Cardiac ventricle fibroblast (primary cell): ENCODE results near the gene NKTR. TPM values are rescaled to one million over a fixed set of nuclear protein-coding genes. Genes with fewer than 3 reads are reported as not detected.

Experiments used
- total RNA-seq: library from RNA; depleted of rRNA; stranded (reverse); fragments of >200 nt; gene quantifications from 2 replicates; pipeline ENCODE4 v1.2.3, GENCODE V29; 2015

NKTR gene
- 22.7 and 26.0 TPM in 2 replicates for total RNA-seq

GRCh38 chr3:42600111-42600957, at the start of gene NKTR:
Gene NKTR, plus strand, starts transcription at chr3:42600686. Its CDS starts 321 bp downstream, at chr3:42601007.

GRCh38 chr3:42581709-42582473, 18.6 kb upstream of the NKTR start, which contains the start of gene SEC22C:
Gene SEC22C, minus strand, starts transcription at chr3:42581967. Its CDS starts 12,921 bp downstream, at chr3:42569046.

GRCh38 chr3:42653560-42654330, 53.3 kb downstream of the NKTR start, which contains the start of gene ZBTB47:
Gene ZBTB47, plus strand, starts transcription at chr3:42653697. Its CDS starts 4,659 bp downstream, at chr3:42658356.

GRCh38 chr3:42685363-42685881, 84.9 kb downstream of the NKTR start, which contains the start of gene KLHL40:
Gene KLHL40, plus strand, starts transcription at chr3:42685537. Its CDS starts 82 bp downstream, at chr3:42685619.

Other genes starting within 250 kb of the NKTR start
- not detected in 2 replicates for gene LYZL4, start 190.1 kb upstream of the NKTR start, total RNA-seq
- 0.31 TPM in 1 of 2 replicates, not detected in the other for gene VIPR1, start 98.0 kb upstream of the NKTR start, total RNA-seq
- 44.5 and 66.8 TPM in 2 replicates for gene SEC22C, start 18.7 kb upstream of the NKTR start, total RNA-seq
- gene SS18L2, start 9.8 kb upstream of the NKTR start, total RNA-seq, result 22.1 and 22.9 TPM in 2 replicates
- 20.2 and 27.4 TPM in 2 replicates for gene ZBTB47, start 53.0 kb downstream of the NKTR start, total RNA-seq
- gene KLHL40, start 84.9 kb downstream of the NKTR start, total RNA-seq, result not detected in 2 replicates
- gene HHATL, start 102.1 kb downstream of the NKTR start, total RNA-seq, result not detected in 2 replicates
- 1.4 and 2.0 TPM in 2 replicates for gene CCDC13, start 172.6 kb downstream of the NKTR start, total RNA-seq
- 72.4 and 82.8 TPM in 2 replicates for gene HIGD1A, start 203.8 kb downstream of the NKTR start, total RNA-seq
- 0.39 and 1.00 TPM in 2 replicates for gene ACKR2, start 208.8 kb downstream of the NKTR start, total RNA-seq